Endothelial cell of umbilical vein (primary cell): Measurements from ENCODE around the gene MIEF1. TPM values are rescaled to one million over a fixed set of nuclear protein-coding genes. Genes with fewer than 3 reads are reported as not detected.

ENCODE experiments used
- BruUV-seq: library from RNA; stranded (reverse); fragments of 400-500 nt; replicated peaks from 2 replicates; lab custom pipeline; 2021; lab: Mats Ljungman, UMichigan
- CTCF ChIA-PET: fragments of 300-600, 350-600 bp; sonication (Branson Sonifier 250); formaldehyde crosslinking; loops from one replicate; lab custom pipeline; 2021; ENCODE audit warnings: antibody characterized with exemption, inconsistent platforms; lab: Charles Lee
- POLR2A ChIA-PET: fragments of 300-600, 350-600 bp; sonication (Branson Sonifier 250); formaldehyde crosslinking; loops from one replicate; lab custom pipeline; 2021; ENCODE audit warnings: antibody characterized with exemption, inconsistent platforms; lab: Charles Lee
- DNase-seq: peaks from one replicate; pipeline ENCODE4 v3.0.0-alpha.2; 2011; ENCODE audit warnings: low read depth, low spot score
- FAIRE-seq: peaks from 2 replicates; lab custom pipeline; 2011; peaks lifted over from hg19 to GRCh38; lab: Jason Lieb, UNC
- H2AFZ ChIP-seq: 2 replicates; pipeline ENCODE4 v1.6.0; 2012; ENCODE audit warnings: low read depth, low read length, control low read depth, inconsistent platforms
- H3K27ac ChIP-seq: 2 replicates; pipeline ENCODE4 v1.5.1; 2011; ENCODE audit warnings: low read depth, mild to moderate bottlenecking, control low read depth, low read length, moderate library complexity; ENCODE audit not compliant: insufficient read depth
- H3K27me3 ChIP-seq, 2 experiments: 2 replicates each; pipeline versions ENCODE4 v1.6.0 to v1.6.1; 2011; ENCODE audit warnings: low read length in 2 of 2, mixed read lengths in 1 of 2; ENCODE audit not compliant: control insufficient read depth in 2 of 2, insufficient read depth in 2 of 2
- H3K36me3 ChIP-seq, 2 experiments: 2 replicates in 1 of 2; 3 replicates in 1 of 2; pipeline ENCODE4 v1.5.1; 2011; ENCODE audit warnings: low read length in 2 of 2, mild to moderate bottlenecking in 1 of 2, moderate library complexity in 1 of 2; ENCODE audit not compliant: control insufficient read depth in 2 of 2, insufficient read depth in 2 of 2; ENCODE audit errors: extremely low read depth in 1 of 2
- H3K4me1 ChIP-seq: 3 replicates; pipeline ENCODE4 v1.5.1; 2011; ENCODE audit warnings: mild to moderate bottlenecking, low read length; ENCODE audit not compliant: control insufficient read depth, insufficient read depth; ENCODE audit errors: extremely low read depth
- H3K4me2 ChIP-seq: 2 replicates; pipeline ENCODE4 v1.6.1; 2011; ENCODE audit warnings: low read length, control low read depth, mixed read lengths; ENCODE audit not compliant: insufficient read depth
- H3K4me3 ChIP-seq, 3 experiments: fragments of 200-600 bp in 1 of 3; sonication (generic), shearing (Covaris generic) in 1 of 3; replicated peaks in 1 of 3; 2 replicates each; pipeline ENCODE4 v1.5.1; 2011 to 2016; ENCODE audit warnings: control low read depth in 3 of 3, low read length in 3 of 3, mild to moderate bottlenecking in 2 of 3, inconsistent platforms in 1 of 3, low read depth in 1 of 3, moderate library complexity in 1 of 3; ENCODE audit not compliant: insufficient read depth in 1 of 3
- H3K79me2 ChIP-seq: 2 replicates; pipeline ENCODE4 v1.6.0; 2012; ENCODE audit warnings: low read length, inconsistent platforms; ENCODE audit not compliant: control insufficient read depth, insufficient read depth
- H3K9ac ChIP-seq: replicated peaks from 2 replicates; pipeline ENCODE3; 2011; ENCODE audit warnings: low read length, control low read depth; ENCODE audit not compliant: insufficient read depth; ENCODE audit errors: extremely low read depth
- H3K9me1 ChIP-seq: replicated peaks from 3 replicates; pipeline ENCODE4 v1.6.0; 2011; ENCODE audit warnings: mild to moderate bottlenecking, low read length; ENCODE audit not compliant: control insufficient read depth, insufficient read depth; ENCODE audit errors: extremely low read depth
- H3K9me3 ChIP-seq: replicated peaks from 2 replicates; pipeline ENCODE4 v1.5.1; 2012; ENCODE audit warnings: low read length, inconsistent platforms; ENCODE audit not compliant: control insufficient read depth, insufficient read depth
- H4K20me1 ChIP-seq: replicated peaks from 2 replicates; pipeline ENCODE3; 2011; ENCODE audit warnings: mild to moderate bottlenecking, low read length; ENCODE audit not compliant: control insufficient read depth, insufficient read depth; ENCODE audit errors: extremely low read depth
- JUN ChIP-seq: IDR thresholded peaks from 2 replicates; pipeline ENCODE4 v1.6.1; 2011; ENCODE audit warnings: borderline replicate concordance, low read depth; ENCODE audit not compliant: insufficient read length, insufficient read depth
- POLR2A ChIP-seq: IDR thresholded peaks from 2 replicates; pipeline ENCODE4 v1.6.1; 2012; ENCODE audit warnings: low read depth, mild to moderate bottlenecking, control low read depth, low read length
- POLR2AphosphoS5 ChIP-seq: IDR thresholded peaks from 2 replicates; pipeline ENCODE4 v1.6.1; 2012; ENCODE audit warnings: low read depth, mild to moderate bottlenecking, control low read depth, low read length, moderate library complexity; ENCODE audit not compliant: insufficient read depth
- dilution Hi-C: fragments of 300-500 bp; cut with MboI; formaldehyde crosslinking; loops from one replicate; pipeline ENCODE4 v1.15.0; 2019; ENCODE audit warnings: low sequenced_read_pairs; ENCODE audit not compliant: extremely low pct_ligation_motif_present
- intact Hi-C: fragments of 100-400 bp; cut with micrococcal nuclease; formaldehyde crosslinking; loops from one replicate; pipeline ENCODE4 v1.10.0; 2022
- polyA plus RNA-seq, 4 experiments: library from polyadenylated mRNA; depleted of rRNA in 3 of 4; stranded (reverse) in 3 of 4; unstranded in 1 of 4; fragments of >200 nt; gene quantifications; 2 replicates each; pipeline versions ENCODE4 v1.2.1 to v1.2.3, GENCODE V29; 2011 to 2012; ENCODE audit warnings: missing spikeins in 1 of 4
- total RNA-seq: library from RNA; stranded (reverse); gene quantifications from 2 replicates; pipeline ENCODE4 v1.2.3, GENCODE V29; 2021

The MIEF1 gene
- total and polyA plus RNA-seq, 2 donors (not counting 3 experiments of a cell fraction or from before 2014, with no cell fraction given): 14.2 to 31.1 TPM

DNA sequence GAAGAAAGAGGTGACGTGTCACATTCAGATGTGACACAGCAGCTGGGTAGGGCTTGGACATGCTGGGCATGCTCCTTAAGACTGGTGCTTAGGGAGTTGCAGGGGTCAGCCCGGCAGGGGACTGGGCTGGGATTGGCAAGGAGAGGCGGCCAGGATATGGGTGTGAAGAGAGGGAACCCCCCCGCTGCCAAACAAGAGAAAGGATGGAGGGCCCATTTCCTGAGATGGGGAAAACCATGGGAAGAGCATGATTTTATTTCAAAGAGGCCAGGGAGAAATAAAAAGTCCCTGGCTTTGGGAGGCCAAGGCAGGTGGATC, 23.5 kb downstream of the MIEF1 start:
- Histone ChIP-seq H3K9me3 (no peaks in the 10 kb centered on the region), H3K4me1 (peaks cover 19% of the 10 kb centered on the region), H3K4me3 (no peak overlapping the region), H3K36me3 (peaks cover 5 to 24% of the 10 kb centered on the region in 2 experiments), H3K27ac (no peak overlapping the region), H3K4me2 (no peak overlapping the region), H4K20me1 (no peaks in the 10 kb centered on the region), H2AFZ (no peak overlapping the region), H3K27me3 (no peaks in the 10 kb centered on the region), H3K9ac (no peak overlapping the region), H3K9me1 (no peaks in the 10 kb centered on the region), H3K79me2 (peaks cover 57% of the 10 kb centered on the region)
- ChIA-PET CTCF (interaction anchor here (1.4 to 2.5 kb wide), 3 partner anchors 11 to 499 kb away, joined by 4 to 17 read pairs (median 12); no protein-coding TSS in a partner anchor), POLR2A (interaction anchor here (0.7 to 1.6 kb wide), 2 partner anchors 32 to 126 kb away, joined by 3 to 6 read pairs; partner anchors contain the start of gene TAB1)
- FAIRE-seq: no peak
- DNase-seq: no peak
- BruUV-seq: no TSS peak
- intact Hi-C loops: loop anchor here (10.0 kb wide), 2 partner anchors 271 to 351 kb away; no protein-coding TSS in a partner anchor
- TF ChIP-seq POLR2A (no peak), JUN (no peak)
- dilution Hi-C loops: no loop called here

DNA sequence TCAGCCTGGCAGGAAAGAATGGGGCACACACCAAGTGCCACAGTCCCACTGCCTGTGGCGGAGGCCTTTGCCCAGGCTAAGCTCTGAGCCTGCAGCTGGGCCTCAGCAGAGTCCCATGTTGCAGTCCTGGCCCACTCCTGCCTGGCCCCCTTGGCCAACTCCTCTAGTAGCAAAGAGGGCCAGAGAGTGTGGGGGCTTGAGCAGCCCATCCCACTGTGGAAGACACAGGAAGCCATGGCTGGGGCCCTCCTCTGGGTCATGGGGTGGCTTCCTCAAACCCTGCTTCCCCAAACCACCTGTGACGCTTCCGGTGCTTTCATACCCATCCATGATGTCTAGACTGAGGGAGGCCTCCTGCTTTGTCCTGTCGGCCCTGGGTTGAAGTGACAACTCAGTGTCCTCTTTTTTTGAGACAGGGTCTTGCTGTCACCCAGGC, 24.7 kb downstream of the MIEF1 start:
- POLR2A ChIA-PET: interaction anchor here (0.7 to 1.6 kb wide), 2 partner anchors 33 to 505 kb away, joined by 6 to 8 read pairs; no protein-coding TSS in a partner anchor
- H3K9ac ChIP-seq: no peak overlapping the region
- DNase-seq: no peak
- TF ChIP-seq POLR2A: peak; percentile 47
- TF ChIP-seq JUN: no peak
- TF ChIP-seq POLR2AphosphoS5: peak; percentile 26
- H3K4me3 ChIP-seq: no peak overlapping the region
- no peaks in the 10 kb centered on the region for H3K9me3 ChIP-seq
- intact Hi-C loops (loop anchor here (10.0 kb wide), 2 partner anchors 272 to 352 kb away; no protein-coding TSS in a partner anchor), dilution Hi-C loops (no loop called here)
- peaks cover 30% of the 10 kb centered on the region for H3K4me1 ChIP-seq
- FAIRE-seq: no peak
- peaks cover 55% of the 10 kb centered on the region for H3K79me2 ChIP-seq
- H2AFZ ChIP-seq: no peak overlapping the region
- H3K27ac ChIP-seq: no peak overlapping the region
- H3K27me3 ChIP-seq: no peaks in the 10 kb centered on the region
- no peak overlapping the region for H3K4me2 ChIP-seq
- no peaks in the 10 kb centered on the region for H4K20me1 ChIP-seq
- H3K9me1 ChIP-seq: no peaks in the 10 kb centered on the region
- BruUV-seq: no TSS peak
- CTCF ChIA-PET: interaction anchor here (1.8 to 6.4 kb wide), 2 partner anchors 12 to 29 kb away, joined by 5 to 130 read pairs; no protein-coding TSS in a partner anchor
- peaks cover 5 to 18% of the 10 kb centered on the region in 2 experiments for H3K36me3 ChIP-seq
